T-helper 1 cell treated with Interleukin-12 subunit alpha and Interleukin-12 subunit beta and Interleukin-4 antibody, amounts not matched to agents 30 ng/mL and 1 ng/mL, for 36 hours (primary cell): ENCODE data around the gene UVRAG. TPM values are rescaled to one million over a fixed set of nuclear protein-coding genes. Genes with fewer than 3 reads are reported as not detected.
"Not testable (repeated sequence)": the region's sequence is repeated elsewhere in the genome, so short reads cannot be mapped to it uniquely, and the experiment has no call there.

ENCODE experiments used
- intact Hi-C: fragments of 100-400 bp; cut with micrococcal nuclease; formaldehyde crosslinking; loops from one replicate; pipeline ENCODE4 v1.15.1; 2024
- total RNA-seq: library from RNA; stranded (reverse); gene quantifications from 2 replicates; pipeline ENCODE4 v1.2.3, GENCODE V29; 2022

Gene UVRAG
- total RNA-seq, 1 donor from 2014 or later: 21.7 TPM

DNA sequence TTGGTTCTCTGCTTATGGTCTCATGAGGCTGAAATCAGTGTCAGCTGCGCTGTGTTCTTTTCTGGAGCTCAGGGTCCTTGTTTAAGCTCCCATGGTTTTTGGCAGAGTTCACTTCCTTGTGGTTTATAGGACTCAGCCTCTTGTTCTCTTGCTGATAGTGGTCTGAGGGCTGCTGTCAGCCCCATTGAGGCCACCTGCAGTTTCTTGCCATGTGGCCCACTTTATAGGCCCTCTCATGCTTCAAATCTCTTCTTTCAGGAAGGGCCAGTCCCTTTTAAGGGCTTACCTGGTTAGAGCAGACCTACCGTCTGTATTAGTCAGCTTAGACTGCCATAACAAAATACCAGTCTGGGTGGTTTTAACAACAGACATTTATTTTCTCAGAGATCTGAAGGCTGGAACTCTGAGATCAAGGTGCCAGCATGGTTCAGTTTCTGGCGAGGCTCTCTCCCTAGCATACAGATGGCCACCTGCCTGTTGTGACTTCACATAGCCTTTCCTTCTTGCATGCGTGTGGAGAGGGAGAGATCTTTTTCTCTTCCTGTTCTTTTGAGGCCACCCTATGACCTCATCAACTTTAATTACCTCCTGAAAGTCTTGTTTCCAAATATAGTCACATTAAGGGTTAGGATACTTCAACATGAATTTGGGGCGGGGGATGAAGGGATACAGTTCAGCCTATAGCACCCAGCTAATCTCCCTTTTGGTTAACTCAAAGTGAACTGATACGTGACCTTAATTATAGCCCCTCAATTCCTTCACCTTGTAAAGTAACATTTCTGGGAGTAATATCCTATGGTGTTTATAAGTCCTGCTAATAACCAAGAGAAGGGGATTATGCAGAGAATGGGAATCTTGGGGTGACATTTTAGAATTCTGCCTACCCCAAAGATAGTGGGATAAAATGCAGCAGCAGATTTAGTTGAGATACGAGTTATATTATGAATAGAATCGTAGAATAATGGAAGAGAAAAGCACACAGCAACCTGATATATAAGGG is 131.8 kb downstream of the UVRAG start:
- intact Hi-C loops: no loop called here

DNA sequence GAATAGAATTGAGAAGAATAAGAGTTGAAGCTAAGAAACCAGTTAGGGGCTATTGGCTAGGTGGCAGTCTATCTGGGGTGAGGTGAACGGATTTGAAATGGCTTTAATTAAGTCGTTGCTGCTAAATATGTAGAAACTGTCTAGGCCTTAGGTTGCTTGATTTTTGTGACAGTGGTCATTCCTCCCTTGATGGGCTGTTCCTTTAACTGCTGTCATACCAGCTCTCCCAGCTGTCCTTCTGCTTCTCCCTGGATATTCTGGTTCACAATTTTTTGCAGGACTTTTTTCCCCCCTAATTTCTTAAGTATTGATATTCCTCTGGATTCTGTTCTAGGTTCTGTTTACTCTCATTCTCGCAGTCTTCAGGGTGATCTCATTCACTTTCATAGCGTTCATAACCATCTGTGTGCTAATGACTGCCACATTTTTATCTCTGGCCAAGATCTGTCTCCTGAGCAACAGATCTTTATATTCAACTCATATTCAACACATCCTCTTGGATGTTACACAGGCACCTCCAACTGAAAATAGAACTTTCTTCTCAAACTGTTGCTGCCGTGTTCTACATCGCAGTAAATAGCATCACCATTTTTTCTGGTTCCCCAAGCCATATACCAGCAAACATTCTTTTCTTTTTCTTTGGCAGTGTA is 134.1 kb downstream of the UVRAG start:
- intact Hi-C loops: no loop called here

DNA sequence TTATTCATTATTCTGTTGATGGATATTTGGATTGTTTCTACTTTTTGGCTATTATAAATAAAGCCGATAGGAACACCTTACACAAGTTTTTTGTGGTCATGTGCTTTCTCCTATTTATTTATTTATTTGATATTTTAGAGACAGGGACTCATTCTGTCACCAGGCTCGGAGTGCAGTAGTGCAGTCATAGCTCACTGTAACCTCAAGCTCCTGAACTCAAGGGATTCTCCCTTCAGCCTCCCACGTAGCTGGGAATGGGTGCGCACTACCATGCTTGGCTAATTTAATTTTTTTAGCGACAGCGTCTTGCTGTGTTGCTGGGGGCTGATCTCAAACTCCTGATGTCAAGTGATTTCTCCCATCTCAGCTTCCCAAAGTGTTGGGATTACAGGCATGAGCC is 135.1 kb downstream of the UVRAG start:
- intact Hi-C loops: no loop called here

DNA sequence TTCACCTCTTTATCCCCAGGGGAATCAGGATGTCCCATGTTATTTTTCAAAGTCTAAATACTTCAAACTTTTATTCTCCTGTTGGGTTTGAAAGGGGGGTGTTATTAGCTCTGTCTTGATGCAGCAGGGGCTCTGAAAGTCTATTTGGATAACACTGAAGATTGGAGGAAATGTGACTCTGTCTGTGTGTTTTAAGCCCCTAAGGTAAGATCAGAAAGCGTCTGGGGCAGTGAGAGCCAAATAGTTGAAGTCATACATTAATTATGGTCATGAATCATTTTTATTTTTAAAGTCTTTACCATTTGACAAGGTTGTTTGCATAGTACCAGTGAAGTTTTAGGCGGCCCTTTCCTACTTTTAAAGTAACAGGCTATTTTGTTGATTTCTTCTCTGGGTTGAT is 139.0 kb downstream of the UVRAG start:
- intact Hi-C loops: no loop called here

DNA sequence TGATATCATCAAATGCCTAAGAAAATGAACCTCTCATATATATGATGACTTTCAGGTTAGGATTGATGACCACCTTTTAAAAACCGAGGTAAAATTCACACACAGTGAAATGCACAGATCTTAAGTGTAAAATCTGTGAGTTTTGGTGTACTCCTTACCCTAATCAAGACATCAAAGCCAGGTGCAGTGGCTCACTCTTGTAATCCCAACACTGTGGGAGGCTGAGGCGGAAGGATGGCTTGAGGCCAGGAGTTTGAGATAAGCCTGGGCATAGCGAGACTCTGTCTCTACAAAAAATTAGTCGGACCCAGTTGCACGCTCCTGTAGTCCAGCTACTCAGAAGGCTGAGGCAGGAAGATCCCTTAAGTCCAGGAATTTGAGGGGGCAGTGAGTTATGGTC is 140.4 kb downstream of the UVRAG start:
- intact Hi-C loops: no loop called here

DNA sequence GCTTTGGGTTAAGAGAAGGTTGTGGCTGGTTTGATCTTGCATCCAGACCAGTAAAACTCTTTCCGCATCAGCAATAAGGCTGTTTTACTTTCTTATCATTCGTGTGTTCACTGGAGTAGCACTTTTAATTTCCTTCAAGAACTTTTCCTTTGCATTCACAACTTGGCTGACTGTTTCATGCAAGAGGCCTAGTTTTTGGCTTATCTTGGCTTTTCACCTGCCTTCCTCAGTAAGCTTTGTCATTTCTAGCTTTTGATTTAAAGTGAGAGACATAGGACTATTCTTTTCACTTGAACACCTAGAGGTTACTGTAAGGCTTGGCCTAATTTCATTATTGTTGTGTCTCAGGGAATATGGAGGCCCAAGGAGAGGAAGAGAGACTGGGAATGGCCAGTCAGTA is 144.5 kb downstream of the UVRAG start:
- intact Hi-C loops: no loop called here

DNA sequence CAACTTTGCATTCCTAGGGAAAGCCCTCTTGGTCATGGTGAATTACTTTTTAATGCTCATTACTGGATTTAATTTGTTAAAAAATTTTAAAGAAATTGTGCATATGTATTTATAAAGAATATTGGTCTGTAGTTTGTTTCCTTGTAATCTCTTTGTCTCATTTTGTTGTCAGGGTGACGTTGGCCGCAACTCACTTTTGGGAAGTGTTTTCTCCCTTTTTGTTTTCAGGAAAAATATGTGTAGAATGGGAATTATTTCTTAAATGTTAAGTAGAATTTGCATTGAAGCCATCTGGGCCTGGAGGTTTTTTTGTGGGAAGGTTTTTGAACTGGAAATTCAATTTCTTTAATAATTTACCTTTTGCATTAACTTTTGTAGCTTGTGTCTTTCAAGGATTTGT is 149.1 kb downstream of the UVRAG start:
- intact Hi-C loops: no loop called here

DNA sequence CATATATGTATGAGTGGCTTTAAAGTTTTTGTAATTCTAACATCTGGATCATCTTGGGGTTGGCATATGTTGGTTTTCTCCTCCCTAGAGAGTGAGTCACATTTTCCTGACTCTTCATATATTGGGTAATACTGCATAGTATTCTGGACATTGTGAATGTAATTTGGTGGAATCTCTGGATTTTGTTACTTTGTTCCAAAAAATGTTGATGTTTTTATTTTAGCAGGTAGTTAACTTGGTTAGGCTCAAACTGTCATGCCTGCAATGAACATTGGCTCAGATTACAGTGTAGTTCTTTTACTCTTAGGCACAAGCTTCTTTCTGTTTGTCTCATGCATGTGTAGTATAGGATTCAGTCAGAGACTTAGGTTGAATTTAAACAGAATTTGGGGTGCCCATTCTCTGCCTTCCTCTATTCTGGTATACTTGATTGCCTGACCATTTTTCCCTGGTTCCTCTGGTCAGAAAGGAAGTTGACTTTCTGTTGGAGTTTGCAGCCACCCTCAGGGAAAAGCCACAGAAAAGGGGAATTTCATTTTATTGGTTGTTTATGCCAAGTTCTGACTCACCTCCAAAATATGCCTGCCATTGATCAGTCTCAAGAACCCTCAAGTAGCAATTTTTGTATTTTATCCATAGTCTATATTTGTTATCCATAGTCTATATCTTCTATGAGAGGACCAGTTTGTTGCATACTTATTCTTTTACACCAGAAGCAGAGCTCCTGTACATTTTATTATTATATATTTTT is 151.7 kb downstream of the UVRAG start:
- intact Hi-C loops: no loop called here

DNA sequence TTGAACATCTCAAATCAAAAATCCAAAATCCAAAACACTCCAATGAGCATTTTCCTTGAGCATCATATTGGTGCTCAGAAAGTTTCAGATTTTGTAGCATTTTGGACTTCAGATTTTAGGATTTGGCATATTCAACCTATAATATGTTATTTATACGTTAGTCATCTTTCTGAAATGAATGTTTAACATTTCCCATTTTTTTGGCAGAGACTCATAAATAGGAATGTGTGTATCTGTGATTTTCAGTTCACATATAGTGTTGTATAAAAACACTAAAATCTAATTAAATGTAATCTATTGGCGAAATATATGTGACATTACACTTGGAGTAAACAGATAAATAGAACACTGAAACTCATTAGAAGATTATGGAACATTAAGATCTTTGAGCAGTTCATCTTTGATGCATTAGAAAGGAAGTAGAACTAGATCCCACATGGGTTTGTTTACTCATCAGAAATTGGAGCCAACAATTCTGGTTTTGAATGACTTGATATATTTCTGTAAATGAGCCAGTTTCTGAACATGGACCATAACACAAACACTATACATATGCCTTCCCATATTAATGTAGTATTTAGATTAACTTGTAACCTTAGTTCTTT is 153.1 kb downstream of the UVRAG start:
- intact Hi-C loops: no loop called here

DNA sequence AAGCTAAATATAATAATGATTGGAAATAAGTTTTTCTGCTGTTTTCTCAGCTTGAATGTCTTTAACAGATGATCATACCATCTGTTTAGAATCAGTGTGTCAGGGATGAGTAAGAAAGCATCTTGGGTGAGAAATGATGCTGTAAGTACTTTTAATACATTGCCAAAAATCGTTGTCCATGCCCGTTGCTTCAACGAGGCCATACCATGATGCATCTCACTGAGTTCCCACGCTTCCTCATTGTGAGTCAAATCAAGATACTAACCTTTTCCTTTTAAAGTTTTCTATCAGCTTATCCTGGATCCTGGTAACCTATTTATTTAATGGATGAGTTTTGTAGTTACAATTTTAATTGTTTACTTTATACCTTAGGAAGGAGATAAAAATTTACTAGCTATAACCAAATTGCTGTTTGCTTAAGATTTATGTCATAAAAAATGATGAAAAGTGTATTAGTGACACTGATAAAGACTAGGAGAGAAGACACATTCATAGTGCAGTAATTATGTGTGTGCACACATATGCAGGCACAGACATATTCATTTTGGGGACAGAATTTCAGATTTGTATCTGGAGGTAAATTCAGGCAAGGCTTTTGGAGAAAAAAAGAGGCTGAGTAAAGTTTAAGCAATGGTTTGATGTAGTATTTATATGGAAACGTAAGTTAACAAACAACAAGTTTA is 154.8 kb downstream of the UVRAG start:
- intact Hi-C loops: no loop called here

DNA sequence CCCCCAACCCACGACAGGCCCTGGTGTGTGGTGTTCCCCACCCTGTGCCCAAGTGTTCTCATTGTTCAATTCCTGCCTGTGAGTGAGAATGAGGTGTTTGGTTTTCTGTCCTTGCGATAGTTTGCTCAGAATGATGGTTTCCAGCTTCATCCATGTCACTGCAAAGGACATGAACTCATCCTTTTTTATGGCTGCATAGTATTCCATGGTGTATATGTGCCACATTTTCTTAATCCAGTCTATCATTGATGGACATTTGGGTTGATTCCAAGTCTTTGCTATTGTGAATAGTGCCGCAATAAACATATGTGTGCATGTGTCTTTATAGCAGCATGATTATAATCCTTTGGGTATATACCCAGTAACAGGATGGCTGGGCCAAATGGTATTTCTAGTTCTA is 158.7 kb downstream of the UVRAG start:
- intact Hi-C loops: not testable (repeated sequence)

DNA sequence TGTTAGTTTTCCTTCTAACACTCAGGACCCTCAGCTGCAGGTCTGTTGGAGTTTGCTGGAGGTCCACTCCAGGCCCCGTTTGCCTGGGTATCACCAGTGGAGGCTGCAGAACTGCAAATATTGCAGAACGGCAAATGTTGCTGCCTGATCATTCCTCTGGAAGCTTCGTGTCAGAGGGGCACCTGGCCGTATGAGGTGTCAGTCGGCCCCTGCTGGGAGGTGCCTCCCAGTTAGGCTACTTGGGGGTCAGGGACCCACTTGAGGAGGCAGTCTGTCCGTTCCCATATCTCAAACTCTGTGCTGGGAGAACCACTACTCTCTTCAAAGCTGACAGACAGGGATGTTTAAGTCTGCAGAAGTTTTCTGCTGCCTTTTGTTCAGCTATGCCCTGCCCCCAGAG is 164.1 kb downstream of the UVRAG start:
- intact Hi-C loops: not testable (repeated sequence)

DNA sequence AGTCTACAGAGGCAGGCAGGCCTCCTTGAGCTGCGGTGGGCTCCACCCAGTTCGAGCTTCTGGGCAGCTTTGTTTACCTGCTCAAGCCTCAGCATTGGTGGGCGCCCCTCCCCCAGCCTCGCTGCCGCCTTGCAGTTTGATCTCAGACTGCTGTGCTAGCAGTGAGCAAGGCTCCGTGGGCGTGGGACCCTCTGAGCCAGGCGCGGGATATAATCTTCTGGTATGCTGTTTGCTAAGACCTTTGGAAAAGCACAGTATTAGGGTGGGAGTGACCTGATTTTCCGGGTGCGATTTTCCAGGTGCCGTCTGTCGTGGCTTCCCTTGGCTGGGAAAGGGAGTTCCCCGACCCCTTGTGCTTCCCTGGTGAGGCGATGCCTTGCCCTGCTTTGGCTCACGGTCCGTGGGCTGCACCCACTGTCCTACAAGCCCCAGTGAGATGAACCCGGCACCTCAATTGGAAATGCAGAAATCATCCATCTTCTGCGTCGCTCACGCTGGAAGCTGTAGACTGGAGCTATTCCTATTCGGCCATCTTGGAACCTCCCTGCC is 164.5 kb downstream of the UVRAG start:
- intact Hi-C loops: not testable (repeated sequence)

DNA sequence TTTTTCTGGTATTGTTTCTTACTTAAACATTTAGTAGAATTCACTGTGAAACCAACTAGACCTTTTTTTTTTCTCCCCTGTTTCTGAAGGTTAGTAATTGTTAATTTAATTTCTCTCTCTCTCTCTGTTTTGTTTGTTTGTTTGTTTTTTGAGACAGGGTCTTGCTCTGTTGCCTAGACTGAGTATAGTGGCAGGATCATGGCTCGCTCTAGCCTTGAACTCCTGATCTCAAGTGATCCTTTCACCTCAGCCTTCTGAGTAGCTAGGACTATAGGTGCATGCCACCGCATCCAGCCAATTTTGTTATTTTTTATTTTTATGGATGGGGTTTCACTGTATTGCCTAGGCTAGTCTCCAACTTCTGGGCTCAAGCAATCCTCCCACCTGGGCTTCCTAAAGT is 165.0 kb downstream of the UVRAG start:
- intact Hi-C loops: no loop called here

DNA sequence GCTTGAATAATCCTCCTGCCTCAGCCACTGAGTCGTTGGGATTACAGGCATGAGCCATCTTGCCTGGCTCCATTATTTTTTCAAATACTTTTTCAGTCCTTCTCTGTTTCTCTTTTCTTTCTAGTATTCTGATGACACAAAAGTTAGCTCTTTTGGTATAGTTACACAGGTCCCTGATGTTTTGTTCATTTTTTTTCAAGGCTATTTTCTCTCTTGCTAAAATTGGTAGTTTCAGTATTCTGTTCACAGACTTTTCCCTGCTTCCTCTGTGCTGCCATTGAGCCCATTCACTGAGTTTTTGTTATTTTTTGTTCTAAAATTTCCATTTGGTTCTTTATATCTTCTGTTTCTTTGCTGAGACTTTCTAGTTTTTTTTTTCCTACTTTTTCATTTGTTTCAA is 166.5 kb downstream of the UVRAG start:
- intact Hi-C loops: no loop called here

DNA sequence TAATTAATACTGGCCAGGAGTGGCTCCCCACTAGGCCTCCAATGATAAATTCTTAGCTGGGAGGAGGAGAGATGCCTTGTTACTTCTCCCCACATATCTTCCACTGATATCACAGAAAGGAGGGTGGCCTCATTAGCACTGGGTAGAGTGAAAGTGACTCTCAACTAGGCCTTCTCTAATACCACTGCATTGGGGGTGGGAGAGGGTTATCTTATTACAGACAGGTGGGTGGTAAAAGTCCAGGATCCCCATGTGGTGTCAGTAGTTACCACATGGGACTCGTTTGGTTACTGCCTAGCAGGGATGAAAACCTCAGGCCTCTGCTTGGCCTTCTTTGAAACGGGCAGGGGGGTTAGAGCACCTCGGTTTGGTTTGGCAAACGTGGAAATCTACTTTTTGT is 167.3 kb downstream of the UVRAG start:
- intact Hi-C loops: no loop called here

DNA sequence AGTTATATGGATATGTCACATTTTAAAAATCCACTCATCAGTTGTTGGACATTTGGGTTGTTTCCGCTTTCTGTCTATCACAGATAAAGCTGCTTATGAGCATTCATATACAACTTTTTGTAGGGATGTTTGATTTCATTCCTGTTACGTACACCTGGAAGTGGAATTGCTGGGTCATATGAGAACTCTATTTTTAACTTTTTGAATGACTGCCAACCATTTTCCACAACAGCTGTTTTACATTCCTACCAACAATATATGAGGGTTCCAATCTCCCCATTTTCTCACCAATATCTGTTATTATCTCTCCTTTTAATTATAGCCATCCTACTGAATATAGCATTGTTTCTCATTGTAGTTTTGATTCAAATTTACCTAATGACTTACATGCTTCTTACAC is 172.0 kb downstream of the UVRAG start:
- intact Hi-C loops: no loop called here

DNA sequence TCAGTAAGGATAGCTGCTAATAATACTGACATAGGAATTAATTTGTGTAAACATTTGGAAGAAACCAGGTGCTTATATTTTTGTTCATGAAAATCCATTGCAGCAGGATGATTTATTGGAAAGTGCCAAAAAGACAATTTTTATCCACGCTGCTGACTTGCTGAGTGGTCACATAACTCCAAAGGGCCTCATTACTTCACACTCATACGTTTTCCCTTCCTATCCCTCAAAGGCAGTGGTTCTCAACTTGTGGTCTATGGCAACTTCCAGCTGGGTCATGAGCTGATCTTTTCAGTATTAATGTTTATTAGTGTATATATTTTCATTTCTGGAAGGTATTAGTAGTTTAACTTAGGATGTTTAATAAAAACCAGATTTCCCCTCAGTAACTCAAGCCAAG is 178.1 kb downstream of the UVRAG start:
- intact Hi-C loops: no loop called here

DNA sequence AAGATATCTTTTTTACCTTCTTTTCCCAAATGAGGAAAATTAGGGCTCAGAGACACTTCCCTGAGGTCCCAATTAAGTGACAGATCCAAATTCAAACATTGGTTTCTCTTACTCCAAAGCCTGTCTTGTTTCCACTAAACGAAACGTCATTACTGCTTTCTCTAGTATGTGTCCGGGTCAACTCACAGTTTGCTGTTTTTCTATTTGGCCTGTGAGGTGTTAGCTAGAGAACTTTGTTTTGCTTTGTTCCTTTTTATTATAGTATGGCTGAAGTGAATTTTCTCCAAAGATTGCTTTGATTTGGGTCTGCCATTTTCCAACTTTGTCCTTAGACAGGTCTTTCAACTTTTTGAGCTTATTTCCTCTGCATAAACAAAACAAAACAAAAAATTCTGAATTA is 179.6 kb downstream of the UVRAG start:
- intact Hi-C loops: no loop called here

DNA sequence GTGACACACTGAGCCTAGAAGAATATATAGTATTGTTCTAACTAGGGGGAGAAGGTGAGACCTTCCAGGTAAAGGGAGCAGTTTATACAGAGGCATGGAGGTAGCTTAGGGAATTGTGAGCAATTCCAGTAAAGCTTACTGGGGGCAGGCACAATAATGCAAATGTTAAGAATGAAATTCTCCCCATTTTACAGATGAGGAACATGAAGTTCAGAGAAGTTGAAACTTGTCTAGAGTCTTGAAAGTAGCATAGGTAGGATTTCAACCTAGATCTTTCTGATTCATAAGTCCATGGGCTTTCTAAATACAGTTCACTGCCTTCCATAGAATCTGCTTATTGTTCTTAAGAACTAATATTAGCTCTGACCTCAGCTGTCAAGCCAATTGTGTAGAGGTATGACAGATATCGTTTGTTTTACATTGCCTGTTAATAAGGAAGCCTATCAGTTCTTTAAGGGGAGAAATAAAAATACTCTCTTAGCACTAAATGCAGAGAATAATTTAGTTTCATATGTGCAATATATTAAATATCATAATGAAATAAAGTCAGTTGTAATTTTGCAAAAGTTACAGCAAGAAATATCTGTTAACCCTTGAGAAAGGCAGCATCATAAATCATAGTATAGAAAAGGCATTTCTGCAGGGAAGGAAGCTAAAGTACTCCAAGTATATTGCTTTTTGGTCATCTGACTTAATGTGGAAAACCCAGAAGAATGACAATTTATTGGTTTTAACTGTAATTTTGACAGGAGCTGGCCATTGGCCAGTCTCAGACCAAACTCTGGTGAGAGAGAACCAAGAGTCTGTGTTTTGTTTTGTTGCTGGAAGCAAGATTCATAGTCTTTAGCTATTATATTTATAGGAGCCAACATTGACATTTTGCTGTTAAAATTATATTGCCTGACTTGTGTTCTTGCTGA is 181.8 kb downstream of the UVRAG start:
- intact Hi-C loops: no loop called here
